ENCODE results near the gene TPK1.

TPK1 gene

DNA sequence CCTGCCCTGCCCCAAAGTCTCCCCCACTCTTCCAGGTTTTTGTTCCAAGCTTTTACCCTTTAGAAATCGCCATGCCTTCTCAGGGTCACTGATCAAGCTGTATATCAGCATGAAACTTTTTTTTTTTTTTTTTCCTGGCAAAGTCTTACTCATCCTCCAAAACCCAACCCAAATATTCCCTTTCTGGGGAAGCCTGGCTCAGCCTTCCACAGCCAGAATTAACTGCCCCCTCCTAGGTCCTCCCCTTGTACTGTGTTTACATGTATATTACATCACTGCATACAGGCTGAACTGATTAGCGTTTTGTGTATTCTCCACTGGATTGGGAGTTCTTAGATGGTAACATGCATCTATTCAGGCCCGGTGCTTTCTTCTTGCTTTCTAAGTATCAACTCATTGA, 427.7 kb downstream of the TPK1 start:
- H3K36me3 ChIP-seq (replicated peaks) = no peaks in the 10 kb centered on the region
- in situ Hi-C loops (cut with HindIII; ENCODE audit: low pct_ligation_motif_present, low sequenced_read_pairs) = no loop called here
- H3K27ac ChIP-seq = no peak overlapping the region
- TF ChIP-seq, protein P1, sequence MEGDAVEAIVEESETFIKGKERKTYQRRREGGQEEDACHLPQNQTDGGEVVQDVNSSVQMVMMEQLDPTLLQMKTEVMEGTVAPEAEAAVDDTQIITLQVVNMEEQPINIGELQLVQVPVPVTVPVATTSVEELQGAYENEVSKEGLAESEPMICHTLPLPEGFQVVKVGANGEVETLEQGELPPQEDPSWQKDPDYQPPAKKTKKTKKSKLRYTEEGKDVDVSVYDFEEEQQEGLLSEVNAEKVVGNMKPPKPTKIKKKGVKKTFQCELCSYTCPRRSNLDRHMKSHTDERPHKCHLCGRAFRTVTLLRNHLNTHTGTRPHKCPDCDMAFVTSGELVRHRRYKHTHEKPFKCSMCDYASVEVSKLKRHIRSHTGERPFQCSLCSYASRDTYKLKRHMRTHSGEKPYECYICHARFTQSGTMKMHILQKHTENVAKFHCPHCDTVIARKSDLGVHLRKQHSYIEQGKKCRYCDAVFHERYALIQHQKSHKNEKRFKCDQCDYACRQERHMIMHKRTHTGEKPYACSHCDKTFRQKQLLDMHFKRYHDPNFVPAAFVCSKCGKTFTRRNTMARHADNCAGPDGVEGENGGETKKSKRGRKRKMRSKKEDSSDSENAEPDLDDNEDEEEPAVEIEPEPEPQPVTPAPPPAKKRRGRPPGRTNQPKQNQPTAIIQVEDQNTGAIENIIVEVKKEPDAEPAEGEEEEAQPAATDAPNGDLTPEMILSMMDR (IDR thresholded peaks at IDR 0.05; ENCODE audit: low read depth, low read length, missing control alignments) = no peak
- no peak for DNase-seq
- no peaks in the 10 kb centered on the region for H3K27me3 ChIP-seq (replicated peaks)
- H3K4me3 ChIP-seq (ENCODE audit: low read depth, low read length) = no peak overlapping the region

DNA sequence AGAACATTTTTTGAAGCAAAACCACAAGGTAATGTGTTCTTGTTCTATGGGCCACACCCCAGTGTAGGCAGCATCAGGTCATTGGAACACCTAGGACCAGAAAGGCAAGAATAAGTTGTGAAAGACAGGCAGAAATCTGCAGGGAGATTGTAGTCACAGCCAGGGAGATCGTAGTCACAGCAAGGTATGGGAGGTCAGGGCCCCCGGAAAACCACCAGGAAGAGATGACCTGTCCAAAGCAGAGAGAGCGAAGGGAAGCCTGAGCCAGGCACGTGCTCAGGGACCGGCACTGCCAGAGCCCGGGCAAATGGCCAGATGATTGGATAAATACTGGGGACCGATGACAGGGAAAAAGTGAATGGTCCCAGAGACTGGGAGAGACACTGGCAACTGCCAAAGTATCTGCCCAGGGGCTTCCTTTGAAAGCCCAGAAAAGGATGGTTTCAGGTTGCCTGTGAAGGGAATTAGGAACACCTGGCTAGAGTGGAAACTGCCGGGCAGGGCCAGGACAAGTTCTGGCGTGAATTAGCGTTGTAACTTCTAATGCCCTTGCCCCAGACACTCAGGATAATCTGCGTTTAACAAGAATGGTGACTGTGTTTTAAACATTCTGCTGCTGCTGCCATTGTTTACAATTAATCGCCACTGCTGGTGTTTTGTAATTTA, 428.5 kb downstream of the TPK1 start:
- Histone ChIP-seq H3K27ac (no peak overlapping the region), H3K36me3 (replicated peaks) (no peaks in the 10 kb centered on the region), H3K4me3 (ENCODE audit: low read depth, low read length) (no peak overlapping the region), H3K27me3 (replicated peaks) (no peaks in the 10 kb centered on the region)
- TF ChIP-seq, protein P1 (IDR thresholded peaks at IDR 0.05; ENCODE audit: low read depth, low read length, missing control alignments) = no peak
- DNase-seq = no peak
- in situ Hi-C loops (cut with HindIII; ENCODE audit: low pct_ligation_motif_present, low sequenced_read_pairs) = no loop called here

DNA sequence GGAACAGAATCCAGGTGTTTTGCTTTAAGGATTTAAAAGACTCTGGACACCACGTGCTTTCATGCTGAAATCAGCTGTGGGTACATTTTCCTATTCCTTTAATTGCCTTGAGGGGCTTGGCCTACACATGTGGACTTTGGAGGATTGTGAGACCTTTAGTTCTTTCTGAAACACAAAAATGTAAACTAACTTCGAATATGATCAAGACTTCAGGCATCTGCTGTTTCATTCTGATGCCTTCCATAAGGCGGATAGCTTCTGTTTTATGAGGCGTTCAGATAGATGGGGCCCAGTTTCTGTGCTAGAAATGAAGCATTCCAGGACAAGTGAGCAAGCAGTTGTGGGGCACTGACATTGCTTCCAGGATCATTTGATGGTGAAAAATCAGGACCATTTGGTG, 430.9 kb downstream of the TPK1 start:
- DNase-seq = no peak
- H3K27ac ChIP-seq = no peak overlapping the region
- H3K27me3 ChIP-seq (replicated peaks) = no peaks in the 10 kb centered on the region
- H3K4me3 ChIP-seq (ENCODE audit: low read depth, low read length) = no peak overlapping the region
- TF ChIP-seq, protein P1 (IDR thresholded peaks at IDR 0.05; ENCODE audit: low read depth, low read length, missing control alignments) = no peak
- no peaks in the 10 kb centered on the region for H3K36me3 ChIP-seq (replicated peaks)
- in situ Hi-C loops (cut with HindIII; ENCODE audit: low pct_ligation_motif_present, low sequenced_read_pairs) = no loop called here

DNA sequence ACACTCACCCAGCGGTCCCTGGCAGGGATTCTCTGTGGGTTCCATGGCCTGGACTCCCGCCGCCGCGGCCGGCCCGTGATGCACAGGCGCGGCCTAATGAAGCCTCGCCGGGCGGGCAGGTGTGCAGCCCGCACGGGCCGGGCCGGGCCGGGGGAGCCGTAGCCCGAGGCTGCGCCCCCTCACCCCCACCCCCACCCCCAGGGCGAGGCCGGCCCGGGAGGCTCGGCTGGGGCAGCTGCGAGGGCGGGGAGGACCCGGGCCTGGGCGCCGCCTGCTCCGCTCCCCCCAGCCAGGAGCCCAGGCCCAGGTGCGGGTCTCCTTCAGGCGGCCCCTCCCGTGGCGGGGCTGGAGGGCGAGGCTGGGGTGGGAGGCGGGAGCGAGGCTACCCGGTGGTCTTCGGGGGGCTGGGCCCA, 432.2 kb downstream of the TPK1 start, which contains the start of gene NOBOX:
NOBOX (minus strand) TSS at position 45 of the 413 bp plus-strand sequence.
- DNase-seq = no peak
- Histone ChIP-seq H3K27ac (no peak within 1 kb of the TSS), H3K27me3 (replicated peaks) (no peaks in the 10 kb centered on the region), H3K4me3 (ENCODE audit: low read depth, low read length) (no peak within 1 kb of the TSS), H3K36me3 (replicated peaks) (no peaks in the 10 kb centered on the region)
- in situ Hi-C loops (cut with HindIII; ENCODE audit: low pct_ligation_motif_present, low sequenced_read_pairs) = no loop called here
- TF ChIP-seq, protein P1 (IDR thresholded peaks at IDR 0.05; ENCODE audit: low read depth, low read length, missing control alignments) = no peak

DNA sequence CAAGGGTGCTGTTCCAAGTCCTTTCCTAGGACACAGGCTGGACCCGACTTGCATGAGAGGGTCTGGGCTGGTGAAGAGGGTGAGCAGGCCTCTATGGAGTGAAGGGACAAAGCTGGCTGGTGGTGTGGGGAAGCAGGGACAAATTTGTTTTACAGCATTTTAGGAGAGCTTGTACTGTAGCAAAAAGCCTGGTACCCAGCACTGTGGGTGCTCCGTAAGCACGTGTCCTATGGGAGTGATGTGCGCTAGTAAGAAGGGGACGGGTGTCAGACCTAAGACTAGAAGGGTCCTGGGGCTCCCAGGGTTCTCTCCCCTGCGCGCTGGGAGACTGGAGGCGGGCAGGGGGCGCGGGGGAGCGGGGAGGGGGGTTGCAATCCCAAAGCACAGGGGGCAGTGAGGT, 432.8 kb downstream of the TPK1 start:
- H3K4me3 ChIP-seq (ENCODE audit: low read depth, low read length) = no peak overlapping the region
- TF ChIP-seq, protein P1 (IDR thresholded peaks at IDR 0.05; ENCODE audit: low read depth, low read length, missing control alignments) = no peak
- no peak for DNase-seq
- in situ Hi-C loops (cut with HindIII; ENCODE audit: low pct_ligation_motif_present, low sequenced_read_pairs) = no loop called here
- H3K36me3 ChIP-seq (replicated peaks) = no peaks in the 10 kb centered on the region
- no peak overlapping the region for H3K27ac ChIP-seq
- no peaks in the 10 kb centered on the region for H3K27me3 ChIP-seq (replicated peaks)
